ENCODE measurements around the gene CERS3. TPM values are rescaled to one million over a fixed set of nuclear protein-coding genes. Genes with fewer than 3 reads are reported as not detected.
"Not testable (repeated sequence)": the region's sequence is repeated elsewhere in the genome, so short reads cannot be mapped to it uniquely, and the experiment has no call there.

The CERS3 gene
- total RNA-seq, 1 donor from 2014 or later, result not detected

DNA sequence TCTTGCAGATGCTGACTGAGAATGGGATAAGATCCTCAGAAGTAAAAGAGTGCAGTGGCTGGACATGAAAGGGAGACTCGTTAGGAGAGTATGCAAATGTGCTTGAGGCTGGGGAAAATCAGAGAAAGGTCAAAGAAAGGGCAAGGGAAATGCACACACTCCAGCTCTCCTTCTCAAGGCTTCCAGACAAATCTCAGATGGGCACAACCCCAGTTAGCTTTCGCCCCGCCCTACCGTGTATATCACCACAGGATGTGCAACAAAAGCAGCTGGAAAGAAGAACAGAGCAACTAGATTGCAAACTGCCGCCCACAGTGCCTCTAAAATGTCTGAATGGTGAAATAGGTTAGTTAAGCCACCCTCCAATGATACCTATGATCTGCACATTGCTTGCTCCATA is 63.9 kb downstream of the CERS3 start:
- no peak for DNase-seq (ENCODE audit: low read depth in 2 of 2)

- DNase-seq (ENCODE audit: low read depth in 2 of 2), result no peak
Observed at GRCh38 chr15:100464256-100464655, 64.5 kb downstream of the CERS3 start.

DNA sequence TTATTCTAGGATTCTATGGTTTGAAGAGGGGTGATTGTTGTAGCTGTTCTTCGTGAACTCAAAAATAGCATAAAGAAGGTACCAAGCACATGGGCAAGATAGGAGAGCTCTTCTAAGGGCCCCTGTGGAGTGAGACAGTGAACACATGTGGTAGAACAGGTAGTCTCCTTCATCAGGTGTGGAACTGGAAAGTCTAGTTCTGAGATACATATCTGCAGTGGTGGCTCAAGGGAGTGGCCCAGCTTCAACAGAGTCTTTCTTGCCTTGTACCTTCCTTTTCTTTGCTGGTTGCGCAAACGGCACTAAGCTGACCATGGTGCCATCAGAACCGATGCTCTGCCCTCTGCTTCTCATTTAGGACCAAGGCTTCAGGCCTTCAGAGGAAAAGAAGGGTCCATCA is 65.2 kb downstream of the CERS3 start:
- no peak for DNase-seq (ENCODE audit: low read depth in 2 of 2)

GRCh38 chr15:100461049-100461448 is 67.7 kb downstream of the CERS3 start:
- DNase-seq (ENCODE audit: low read depth in 2 of 2), result no peak

DNA sequence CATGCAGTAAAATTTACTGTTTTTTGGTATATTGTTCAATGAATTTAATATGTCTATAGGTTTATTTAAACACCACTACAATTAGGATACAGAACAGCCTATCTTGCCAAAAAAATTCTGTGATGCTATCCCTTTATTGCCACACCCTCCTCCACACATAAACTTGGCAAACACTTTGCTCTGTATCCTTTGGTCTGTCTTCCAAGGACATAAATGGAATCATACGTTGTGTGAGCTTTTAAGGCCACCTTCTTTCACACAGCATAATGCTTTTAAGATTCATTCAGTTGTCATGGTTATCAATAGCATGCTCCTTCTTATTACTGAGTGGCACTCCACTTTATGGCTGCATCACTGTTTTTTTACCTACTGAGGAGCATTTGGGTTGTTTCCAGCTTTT is 71.5 kb downstream of the CERS3 start:
- no peak for DNase-seq (ENCODE audit: low read depth in 2 of 2)

GRCh38 chr15:100454148-100454547 is 74.6 kb downstream of the CERS3 start:
- no peak for DNase-seq (ENCODE audit: low read depth in 2 of 2)

DNA sequence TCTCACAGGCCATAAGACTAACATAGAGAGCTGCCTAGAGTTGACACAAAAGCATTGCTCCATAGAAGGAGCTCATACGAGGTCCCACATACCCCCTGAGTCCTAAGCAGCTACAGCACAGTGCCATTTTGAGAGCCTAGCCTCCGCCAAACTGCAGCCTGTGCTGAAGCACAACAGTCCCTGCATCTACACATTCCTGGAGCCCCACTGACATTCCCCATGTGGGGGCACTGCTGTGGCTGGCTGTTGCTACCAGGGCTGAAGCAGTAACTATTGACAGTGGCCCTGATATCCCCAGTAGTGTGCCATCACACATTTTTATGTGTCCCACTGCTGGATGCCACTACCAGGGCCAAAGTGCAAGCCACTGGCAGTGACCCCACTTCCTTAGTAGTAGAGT is 80.3 kb downstream of the CERS3 start:
- DNase-seq (ENCODE audit: low read depth in 2 of 2), result no peak

DNA sequence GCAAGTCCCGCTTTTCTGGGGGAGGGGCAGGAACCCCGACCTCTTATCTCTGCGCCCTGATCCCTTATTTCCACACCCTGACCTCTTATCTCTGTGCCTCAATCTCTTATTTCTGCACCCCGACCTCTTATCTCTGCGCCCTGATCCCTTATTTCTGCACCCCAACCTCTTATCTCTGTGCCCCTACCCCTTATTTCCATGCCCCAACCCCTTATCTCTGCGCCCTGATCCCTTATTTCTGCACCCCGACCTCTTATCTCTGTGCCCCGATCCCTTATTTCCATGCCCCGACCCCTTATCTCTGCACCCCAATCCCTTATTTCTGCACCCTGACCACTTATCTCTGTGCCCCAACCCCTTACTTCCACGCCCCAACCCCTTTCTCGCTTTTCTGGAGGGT is 87.7 kb downstream of the CERS3 start:
- not testable (repeated sequence) for DNase-seq (ENCODE audit: low read depth in 2 of 2)

DNA sequence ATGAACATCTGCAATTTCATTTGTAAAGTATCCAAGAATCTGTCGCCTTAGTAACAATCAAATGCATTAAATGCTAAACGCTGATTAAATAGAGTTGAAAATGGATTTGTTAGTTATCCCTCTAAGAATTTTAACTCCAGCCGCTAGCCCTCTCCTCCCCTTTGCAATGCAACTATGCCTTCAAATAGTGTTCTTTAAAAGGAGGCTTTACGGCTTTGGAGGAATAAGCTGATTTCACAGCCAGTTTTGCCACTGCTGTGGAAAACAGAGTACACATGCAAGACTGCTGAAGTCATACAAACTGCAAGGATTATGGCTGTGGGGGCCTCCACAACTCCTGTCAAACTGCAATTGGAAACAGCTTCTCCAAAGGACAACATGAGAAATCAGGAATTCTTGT is 89.2 kb downstream of the CERS3 start:
- no peak for DNase-seq (ENCODE audit: low read depth in 2 of 2)

DNA sequence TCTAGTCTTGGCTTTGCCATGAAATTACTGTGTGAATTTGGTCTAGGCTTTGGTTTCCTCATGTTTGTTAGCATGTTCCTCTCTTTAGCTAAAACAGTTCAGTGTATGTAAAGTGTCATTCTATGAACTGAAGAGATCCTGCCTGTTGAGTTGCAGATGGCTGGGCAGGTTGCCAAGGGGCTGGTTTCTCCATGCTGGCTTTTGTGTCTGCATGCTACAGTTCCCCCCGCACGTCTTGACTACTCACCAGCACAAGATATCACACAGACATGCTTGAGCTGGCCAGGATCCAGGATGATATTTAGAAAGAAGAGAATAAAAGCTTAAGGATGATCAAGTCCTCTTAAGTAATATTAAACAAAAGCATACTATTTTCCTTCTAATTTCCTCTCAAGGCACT is 90.2 kb downstream of the CERS3 start:
- peak in 1 of 2 donors; percentile 3 for DNase-seq (ENCODE audit: low read depth in 2 of 2)

DNA sequence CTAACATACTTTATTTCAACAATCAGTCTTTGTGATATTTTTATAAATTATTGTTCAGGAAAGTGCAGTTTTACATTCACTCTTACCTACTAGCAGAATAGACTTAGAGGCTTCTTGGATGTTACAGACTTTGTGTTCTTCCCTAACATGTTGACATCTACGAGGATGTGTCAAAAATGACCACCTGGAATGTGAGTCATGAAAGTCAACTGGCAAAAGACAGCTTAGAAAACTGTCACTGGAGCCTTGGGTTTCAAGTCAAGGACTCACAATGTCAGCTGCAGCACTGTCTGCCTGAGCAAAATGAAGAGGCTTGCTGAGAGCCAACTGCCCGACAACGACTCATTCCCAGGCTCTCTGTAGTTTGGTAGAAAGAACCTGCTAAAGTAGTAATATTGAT is 91.5 kb downstream of the CERS3 start:
- DNase-seq (ENCODE audit: low read depth in 2 of 2), result no peak

DNA sequence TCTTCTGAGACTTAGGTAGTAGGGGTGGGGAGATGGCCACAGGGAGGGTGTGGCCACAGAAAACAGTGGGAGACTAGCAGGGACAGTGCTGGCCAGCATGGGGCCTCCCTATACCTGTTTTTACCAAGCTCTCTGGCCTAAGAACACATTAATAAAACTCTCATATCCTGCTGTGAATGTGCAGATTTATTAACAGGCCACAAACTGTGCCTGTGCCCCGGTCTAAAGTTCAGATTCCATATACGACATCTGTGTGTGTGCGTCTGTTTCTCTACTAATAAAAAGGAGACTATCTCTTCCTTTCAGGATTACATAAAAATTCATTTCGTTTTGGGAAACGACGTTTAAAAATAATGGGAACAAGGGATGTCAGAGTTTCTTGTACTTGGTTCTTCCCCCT is 94.2 kb downstream of the CERS3 start:
- DNase-seq (ENCODE audit: low read depth in 2 of 2), result no peak

DNA sequence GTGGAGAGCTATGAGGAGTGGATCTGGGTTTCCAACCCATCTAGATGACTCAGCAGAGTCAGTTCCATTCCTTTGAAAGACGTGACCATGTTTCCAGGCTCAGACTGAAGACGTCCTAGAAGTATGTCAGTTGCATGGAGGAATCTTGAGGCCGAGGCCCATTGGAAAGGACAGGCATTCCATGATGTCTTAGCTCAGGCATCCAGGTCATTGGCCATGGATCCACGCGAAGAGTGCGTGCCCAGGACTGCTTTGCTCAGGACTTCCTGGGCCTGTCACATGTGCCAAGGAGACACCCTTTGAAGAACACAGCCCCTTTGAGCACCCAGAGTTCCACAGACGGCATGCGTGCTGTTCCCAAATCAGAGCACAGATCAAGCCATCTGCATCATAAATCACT is 94.7 kb downstream of the CERS3 start:
- DNase-seq (ENCODE audit: low read depth in 2 of 2), result no peak

- DNase-seq (ENCODE audit: low read depth in 2 of 2), result no peak
Observed at GRCh38 chr15:100433304-100433703, 95.4 kb downstream of the CERS3 start.

DNA sequence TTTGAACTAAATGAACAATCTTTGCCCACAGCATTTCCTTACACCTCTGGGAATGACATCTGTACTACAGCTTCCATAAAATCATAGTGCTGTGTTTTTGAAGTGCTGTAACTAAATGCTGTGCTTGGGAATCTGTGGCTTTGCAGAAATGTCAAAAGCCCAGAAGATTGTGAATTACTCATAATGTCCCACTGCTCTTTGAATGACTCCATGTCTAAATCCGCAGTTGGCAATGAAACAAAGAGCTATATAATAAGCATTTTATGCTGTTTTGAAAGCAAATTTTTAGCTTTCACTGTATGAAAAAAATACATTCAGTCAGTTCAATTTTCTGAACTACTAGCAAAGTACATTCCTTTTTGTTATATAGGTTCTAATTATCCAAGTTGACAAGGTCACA is 98.3 kb downstream of the CERS3 start:
- no peak for DNase-seq (ENCODE audit: low read depth in 2 of 2)

- no peak for DNase-seq (ENCODE audit: low read depth in 2 of 2)
Observed at GRCh38 chr15:100429116-100429728, 99.5 kb downstream of the CERS3 start.

DNA sequence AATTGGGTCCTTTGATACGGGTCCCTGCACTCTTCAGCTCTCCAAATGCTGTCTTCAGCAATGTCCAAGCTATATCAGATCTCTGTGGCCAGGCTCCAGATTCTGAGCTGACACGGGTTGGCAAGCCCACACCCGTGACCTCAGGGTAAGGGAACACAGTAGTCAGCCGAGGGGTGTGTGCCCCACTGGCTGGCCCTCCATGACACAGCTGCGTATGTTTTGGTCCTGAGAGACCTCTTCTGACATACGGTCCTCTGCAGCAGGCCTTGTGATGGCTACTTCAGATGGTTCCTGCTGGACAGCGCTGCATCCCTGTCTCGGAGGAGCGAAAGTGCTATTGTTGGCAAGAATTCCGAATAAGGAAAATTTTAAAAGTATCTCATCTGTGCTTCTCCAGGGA is 101.8 kb downstream of the CERS3 start:
- DNase-seq (ENCODE audit: low read depth in 2 of 2), result no peak

- DNase-seq (ENCODE audit: low read depth in 2 of 2), result no peak
Observed at GRCh38 chr15:100405179-100405578, 123.6 kb downstream of the CERS3 start.

- DNase-seq (ENCODE audit: low read depth in 2 of 2), result no peak
Observed at GRCh38 chr15:100400996-100401395, 127.8 kb downstream of the CERS3 start.

DNA sequence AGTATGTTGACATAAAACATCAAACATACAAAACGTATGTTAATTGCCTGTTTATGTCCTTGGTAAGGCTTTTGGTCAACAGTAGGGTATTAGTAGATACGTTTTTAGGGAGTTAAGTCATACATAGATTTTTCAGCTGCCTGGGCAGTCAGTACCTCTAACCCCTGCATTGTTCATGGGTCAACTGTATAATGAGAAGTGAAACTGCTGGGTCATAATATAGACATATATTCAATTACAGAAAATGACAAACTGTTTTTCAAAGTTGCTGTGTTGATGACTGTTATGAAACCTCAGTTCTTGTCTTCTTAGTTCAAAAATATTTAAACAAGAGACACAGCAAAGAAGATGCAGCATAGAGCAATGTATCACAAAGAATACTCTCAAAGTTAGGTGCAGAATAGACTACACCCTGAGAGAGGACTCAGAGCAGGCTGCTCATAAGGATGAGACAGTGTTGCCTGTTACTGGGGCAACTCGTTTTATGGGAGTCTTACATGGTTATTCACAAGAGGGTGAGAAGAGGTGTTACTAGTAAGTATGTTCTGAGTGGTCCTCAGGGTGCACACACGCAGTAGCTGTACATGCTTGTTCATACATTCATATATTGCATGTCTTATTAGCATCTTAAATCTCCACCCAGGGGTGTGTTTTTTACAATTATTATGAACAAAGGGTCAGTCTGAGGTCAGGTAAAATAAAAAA is 133.9 kb downstream of the CERS3 start:
- no peak for DNase-seq (ENCODE audit: low read depth in 2 of 2)

DNA sequence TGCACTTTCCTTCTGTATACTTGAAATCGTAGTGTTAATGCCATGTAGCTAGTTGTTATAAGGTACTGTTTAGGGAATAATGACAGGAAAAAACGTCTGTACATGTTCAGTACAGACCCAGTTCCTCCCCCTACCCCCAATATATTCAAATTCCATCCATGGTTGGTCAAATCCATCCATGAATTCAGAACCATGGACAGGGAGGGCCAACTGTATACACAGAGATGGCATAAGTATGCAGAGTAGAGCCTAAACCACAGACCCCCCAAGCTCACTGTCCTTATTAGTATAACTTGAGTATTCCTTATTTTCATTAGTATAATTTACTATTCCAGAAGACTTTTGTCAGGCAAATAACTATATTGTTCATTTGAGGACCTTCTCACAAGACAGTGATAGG is 135.7 kb downstream of the CERS3 start:
- DNase-seq (ENCODE audit: low read depth in 2 of 2), result no peak

DNA sequence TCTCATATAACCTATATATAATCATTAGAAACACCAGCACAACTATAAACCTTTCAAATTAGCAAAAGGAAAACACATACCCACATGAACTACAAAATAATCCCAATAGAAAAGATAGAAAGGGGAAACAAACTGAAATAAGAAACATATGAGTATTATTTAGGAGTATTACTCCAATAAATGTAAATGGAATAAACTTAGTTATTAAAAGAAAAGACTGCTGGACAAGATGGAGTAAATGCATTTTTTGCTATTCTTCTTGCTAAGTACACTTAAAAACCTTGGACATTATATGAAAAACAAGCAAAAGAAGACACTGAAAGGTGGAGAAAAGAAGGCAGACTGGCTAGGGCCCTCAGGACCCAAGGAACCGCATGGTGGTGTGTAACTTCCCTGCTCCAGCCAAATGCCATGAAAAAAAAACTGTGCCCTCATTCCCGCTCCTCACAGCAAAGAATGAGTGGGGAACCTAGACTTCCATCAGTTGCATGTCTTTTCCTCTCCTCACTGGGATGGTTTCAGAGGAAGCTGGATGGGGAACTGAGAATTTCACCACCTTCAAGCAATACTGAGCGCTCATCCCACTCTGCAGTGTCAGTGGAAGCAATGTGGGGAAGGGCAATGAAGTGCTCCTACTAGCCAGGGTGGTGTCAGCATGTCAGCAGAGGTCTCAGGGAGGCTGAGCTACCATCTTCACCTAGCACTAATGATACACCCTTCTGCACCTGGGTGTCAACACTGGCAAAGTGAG is 143.3 kb downstream of the CERS3 start:
- DNase-seq (ENCODE audit: low read depth in 2 of 2), result no peak

DNA sequence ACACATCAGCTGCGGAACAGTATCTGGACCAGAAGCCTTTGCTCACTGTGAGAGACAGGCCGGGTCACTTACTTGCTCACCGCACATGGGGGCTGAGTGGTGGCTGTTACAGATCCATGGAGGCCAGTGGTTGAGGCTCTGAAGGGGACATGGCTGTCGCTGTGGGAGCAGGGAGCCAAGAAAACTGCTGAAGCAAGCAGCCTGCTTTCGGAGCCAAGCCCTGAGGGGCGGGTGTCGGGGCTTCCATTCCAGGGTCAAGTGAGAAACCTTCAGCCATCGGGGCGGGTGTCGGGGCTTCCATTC is 144.7 kb downstream of the CERS3 start:
- no peak for DNase-seq (ENCODE audit: low read depth in 2 of 2)
